Inferior parietal cortex (tissue), 1 donor: ENCODE data around the gene INMT.

Source experiments
- DNase-seq: peaks from one replicate; pipeline ENCODE4 v3.0.0-alpha.2; 2016; ENCODE audit errors: extremely low spot score

The INMT gene

DNA sequence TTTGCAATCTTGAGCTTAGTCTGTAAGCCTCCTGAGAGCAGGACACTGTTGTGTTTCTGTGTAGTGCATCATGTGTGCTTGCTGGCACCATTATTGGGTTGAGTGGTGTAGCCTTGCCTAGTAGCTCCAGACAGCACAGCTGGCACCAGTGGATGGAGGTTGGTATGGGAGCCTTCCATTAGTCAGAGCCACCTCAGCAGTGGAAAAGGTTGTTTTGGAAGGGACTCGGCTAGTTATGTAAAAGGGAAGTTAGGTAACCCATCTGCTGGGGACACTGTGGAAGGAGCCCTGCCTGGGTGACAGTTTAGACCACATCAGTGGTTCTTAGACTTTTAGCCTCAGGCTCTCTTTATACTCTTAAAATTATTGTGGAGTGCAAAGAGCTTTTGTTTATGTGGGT, 35.6 kb downstream of the INMT start:
- no peak for DNase-seq

DNA sequence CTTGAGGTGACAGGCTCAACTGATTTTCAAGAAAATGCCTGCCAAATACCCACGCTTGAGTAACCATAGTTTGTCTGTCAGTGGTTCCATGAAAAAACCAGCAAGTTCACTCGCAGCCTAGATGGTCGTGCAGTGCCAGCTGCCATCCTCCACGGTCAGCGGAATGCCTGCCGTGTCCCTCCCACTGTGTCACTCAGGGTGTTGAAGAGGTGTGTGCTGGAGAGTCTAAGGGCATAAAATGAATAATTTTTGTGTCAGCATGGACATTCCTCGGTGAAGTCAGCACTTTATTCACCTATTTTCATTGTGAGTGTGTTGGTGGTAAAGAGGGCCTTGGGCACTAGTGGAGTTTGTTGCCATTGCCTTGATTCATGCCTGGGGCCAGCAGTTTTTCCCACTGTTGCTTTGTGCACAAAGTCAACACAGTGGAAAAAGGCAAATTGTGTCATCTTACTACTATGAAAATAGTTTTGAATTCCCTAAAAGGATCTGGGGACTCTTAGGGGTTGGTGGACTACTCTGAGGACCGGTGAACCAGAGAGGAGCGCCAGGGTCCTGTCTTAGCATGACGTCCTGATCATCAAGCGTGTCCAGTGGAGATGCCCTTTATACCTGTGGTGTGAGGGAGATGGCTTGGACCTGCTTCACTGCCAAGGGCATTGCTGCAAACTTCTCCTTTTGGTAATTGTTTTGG, 36.9 kb downstream of the INMT start:
- DNase-seq, result no peak

DNA sequence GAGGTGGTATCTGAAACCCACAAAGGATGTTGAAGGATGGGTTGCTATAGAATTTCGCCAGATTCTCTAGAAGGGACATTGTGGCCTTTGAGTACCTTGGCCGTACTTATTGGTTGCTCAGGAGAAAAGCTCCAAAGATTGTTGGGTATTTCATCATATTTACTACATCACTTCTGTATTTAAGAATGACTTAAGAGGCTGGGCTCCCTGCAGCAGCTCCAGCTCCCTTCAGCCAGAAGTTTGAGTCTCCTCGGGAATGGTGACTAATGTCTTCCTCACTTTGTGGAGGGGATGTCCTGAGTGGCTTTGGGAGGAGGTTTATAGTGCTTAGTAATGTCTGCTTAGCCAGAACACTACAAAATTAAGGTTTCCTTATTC, 37.4 kb downstream of the INMT start:
- DNase-seq, result no peak

DNA sequence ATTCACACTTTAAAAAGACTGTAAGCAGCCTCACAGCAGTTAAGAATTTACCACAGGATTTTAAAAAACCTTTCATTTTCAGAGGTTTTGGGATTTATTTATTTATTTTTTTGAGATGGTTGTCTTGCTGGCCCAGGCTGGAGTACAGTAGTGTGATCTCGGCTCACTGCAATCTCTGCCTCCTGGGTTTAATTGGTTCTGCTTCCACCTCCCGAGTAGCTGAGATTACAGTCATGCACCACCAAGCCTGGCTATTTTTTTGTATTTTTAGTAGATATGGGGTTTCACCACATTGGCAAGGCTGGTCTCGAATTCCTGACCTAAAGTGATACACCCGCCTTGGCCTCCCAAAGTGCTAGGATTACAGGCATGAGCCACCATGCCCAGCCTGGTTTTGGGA, 38.4 kb downstream of the INMT start:
- DNase-seq, result no peak

DNA sequence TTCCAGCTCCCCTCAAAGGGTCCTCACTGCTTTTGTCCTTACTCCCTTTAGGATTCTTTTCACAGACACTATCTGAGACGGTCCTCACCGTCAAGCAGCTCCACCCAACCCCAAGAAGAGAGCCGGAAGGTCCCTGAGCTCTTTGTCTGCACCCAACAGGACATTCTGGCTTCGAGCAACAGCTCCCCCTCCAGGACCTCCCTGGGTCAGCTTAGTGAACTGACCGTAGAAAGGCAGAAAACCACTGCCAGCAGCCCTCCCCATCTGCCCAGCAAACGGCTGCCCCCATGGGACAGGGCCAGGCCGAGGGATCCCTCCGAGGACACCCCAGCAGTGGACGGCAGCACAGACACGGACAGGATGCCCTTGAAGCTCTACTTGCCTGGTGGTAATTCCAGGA, 39.2 kb downstream of the INMT start:
- DNase-seq, result no peak

DNA sequence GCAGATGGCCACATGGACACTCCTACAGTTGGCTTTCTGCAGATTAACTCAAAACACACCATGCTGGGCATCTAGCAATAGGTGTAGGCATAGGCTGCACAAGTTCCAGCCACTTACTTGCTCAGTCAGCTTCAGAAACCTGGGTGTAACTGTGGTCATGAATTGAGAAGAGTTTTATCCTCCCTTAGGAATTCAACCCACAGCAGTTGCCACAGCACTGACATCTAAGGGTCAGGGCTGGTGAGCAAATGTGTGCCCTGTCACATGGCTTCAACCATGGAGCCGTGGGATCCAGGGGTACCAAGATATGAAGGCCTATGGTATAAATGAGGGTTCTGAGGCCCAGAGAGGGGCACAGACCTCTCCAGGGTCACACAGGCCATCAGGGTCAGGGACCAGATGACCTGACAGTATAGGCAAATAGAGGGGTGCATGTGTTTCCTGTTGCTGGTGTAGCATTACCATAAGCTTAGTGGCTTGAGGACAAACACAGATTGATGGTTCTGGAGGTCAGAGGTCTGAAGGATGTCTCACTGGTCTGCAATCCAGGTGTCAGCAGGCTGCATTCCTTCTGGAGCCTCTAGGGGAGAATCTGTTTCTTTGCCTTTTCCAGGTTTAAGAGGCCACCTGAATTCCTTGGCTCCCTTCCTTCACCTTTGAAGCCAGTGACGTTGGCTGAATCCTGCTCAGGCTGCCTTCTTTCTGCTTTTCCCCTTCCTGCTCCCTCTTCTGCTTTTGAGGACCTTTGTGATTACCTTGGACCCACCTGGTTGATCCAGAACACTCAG, 43.4 kb downstream of the INMT start:
- no peak for DNase-seq

DNA sequence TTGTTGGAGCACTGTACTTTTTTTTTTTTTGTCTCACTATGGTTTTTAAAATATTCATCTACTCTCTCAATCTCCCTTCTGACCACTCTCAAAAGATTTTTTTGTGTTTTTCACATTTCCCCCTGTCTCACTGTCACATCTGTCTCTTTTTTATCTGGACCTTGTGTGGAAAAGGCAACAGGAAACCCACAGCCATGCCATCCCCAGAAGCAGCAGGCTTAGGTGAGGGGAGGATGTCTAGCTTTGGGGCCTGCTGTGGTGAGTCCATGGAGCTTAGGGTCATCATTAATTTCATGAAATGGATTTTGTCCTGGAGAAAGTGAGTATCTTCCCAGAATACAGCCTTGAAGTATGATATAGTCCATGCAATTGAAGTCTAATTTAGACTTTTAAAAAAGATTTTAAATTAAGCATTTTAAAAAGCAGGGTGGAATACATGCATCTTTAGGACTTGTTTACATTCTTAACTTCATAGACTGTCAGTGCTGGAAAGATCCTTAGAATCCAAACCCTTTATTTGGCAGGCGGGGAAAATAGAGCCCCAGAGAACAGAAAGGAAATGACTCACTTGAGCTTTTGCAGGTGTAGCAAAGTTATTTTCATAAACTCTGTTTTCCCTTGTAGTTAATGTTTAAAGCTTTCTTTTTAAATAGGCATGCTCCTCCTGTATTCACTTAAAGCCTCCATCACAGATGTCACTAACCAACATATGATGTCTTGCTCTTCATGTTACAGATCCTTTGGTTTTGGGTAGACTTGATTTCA, 44.4 kb downstream of the INMT start:
- DNase-seq, result no peak

DNA sequence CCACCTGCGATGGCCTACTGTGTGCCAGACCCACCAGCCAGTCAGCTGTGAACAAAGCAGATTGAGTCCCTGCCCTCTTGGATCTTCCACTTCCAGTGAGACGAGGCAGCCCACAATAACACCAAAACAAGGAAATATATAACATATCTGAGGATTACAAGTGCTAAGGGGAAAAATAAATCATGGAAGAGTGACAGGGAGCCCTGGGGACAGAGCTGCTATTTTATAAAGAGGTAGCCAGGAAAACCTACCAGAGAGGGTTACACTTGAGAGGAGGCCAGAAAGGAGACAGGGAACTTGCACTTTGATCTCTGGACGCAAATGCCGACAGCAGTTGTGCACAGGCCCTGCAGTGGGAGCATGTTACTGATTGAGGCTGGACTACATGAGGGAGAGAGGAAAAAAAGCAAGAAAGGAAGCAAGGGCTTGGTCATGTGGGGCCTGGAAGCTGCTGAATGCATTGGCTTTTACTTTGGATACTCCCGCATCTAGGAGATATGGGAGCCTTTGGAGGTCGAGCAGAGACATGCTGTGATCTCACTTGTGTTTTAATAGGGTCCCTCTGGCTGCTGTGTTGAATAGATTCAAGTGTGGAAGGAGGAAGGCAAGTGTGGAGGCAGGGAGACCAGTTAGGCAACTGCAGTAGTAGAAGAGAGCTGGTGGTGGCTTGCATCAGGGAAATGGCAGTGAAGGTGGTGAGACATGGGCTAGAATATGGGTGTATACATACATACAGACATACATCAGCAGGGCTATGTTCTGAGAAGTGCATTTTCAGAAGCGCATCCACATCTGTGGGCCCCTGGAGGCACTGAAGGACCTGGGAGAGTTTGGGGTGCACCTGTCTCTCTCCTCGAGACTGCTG, 45.5 kb downstream of the INMT start:
- no peak for DNase-seq

DNA sequence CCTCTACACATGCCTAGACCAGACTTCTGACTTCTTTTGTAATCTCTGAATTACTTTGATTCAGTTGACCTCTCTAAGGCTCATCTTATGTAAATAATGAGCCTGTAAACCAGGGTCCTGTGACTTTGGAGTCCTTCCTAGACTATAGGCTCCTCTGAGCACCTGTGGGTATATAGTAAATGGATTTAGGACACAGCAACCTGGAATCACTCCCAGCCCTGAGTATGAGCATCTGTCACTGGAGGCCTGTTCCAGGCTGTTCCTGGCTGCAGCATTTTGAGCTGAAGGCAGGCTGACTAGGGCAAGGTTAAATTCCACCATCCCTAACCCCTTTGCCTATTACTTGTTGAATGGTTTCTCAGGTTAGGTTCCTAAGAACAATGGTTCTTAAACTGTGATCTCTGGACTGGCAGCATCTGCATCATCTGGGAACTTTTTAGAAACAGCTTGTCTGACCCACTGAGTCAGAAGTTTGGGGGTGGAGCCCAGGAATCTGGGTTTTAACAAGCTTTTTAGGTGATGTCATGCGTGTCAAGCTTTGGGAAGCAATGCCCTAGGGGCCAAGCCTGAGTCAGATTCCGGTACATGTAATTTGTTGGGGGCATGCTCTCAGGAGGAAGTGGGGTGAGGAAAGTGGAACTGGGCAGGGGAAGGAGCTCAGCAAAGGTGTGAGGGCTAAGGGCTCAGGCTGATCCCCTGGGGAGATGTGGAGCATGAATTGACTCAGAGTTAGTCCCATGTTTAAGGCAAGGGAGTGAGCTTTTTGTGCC, 47.5 kb downstream of the INMT start:
- DNase-seq, result no peak

DNA sequence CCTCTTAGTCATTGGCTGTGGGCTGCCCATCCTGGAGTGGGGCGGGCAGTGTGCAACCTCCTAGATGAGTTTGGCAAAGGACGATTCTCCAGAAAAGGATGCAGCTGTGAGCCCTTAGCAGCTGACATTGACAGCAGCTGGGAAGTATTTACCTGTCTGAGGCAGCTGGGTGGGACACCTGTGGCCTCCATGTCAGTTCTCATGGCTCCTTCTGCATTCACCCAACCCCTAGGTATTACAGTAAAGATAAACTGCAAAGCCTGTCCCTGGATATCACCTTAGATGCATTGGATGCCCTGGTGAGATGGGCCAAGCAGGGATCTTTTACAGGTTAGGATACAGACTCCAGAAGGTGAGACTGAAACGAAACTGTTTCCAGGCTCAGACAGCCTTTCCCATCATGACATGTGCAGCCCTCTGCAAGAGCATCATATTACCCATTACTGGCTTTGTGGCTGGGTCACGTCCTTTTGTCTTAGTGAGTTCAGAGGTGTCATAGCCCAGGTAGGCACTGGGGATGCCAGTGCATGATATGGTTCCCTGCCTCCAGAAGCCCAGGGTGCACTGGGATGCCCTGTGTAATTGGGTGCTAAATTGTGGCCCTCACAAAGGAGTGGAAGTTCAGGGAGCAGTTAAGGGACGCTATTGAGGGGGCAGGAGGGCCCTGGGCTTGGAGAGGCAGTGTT, 48.2 kb downstream of the INMT start:
- DNase-seq, result no peak

DNA sequence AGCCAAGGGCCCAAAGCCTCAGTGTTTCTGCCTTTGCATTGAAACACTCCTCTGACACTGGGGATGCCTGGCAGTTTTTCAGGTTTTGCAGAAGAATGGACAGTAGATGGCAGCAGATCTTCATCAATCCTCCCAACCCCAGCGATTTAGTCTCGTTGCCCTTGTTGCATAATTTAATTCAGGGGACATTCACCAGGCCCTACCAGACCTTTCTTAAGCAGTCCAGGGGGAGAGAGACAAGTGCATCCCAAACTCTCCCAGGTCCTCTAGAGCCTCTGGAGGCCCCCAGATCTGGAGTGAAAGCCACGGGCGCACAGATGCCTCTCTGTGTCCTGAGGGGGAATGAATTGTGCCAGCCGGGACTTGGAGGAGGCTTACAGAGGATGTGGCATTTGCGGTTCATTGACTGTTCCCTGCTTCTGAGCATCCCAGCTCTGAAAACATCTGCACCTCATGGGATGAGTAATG, 48.9 kb downstream of the INMT start:
- DNase-seq, result peak; percentile 91

DNA sequence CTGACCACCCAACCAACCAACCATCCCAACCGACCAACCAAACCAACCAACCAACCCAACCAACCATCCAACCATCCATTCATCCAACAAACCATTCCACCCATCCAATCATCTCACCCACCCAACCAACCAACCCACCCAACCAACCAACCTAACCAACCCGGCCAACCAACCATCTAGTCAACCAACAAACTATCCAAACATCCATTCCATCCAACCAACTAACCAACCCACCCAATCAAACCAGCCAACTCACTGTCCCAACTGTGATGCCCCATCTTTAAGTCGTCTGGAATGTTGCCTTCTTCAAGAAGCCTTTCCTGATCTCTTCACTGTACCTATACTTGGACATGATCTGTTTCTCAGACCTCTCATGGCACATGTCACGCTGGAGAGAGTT, 50.9 kb downstream of the INMT start:
- DNase-seq, result no peak

DNA sequence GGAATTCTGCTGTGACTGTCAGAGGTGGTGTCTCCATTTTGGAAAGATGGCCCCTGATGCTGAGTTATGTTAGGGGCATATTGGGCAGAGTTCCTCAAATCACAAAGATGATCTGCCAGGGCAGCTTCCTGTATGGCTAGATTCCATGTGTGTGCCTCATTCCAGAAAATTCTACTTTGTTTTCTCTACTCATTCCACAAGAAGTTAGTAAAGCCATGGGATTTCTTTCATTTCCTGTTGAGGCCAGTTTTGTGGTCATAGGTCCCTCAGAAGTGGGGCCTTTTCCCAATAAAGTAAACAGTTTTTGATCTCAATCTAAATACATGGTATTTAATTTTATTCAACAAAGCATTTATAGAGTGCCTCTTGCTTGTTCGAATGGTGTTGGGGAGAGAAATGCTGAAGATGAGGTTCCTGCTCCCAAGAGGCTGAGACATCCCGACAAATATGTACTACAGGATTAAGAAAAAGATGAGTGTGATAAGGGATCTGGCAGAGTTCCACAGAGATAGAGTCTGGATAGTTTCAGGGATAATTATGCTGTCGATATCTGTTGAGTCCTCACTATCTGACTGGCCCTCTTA, 52.2 kb downstream of the INMT start:
- DNase-seq, result no peak

DNA sequence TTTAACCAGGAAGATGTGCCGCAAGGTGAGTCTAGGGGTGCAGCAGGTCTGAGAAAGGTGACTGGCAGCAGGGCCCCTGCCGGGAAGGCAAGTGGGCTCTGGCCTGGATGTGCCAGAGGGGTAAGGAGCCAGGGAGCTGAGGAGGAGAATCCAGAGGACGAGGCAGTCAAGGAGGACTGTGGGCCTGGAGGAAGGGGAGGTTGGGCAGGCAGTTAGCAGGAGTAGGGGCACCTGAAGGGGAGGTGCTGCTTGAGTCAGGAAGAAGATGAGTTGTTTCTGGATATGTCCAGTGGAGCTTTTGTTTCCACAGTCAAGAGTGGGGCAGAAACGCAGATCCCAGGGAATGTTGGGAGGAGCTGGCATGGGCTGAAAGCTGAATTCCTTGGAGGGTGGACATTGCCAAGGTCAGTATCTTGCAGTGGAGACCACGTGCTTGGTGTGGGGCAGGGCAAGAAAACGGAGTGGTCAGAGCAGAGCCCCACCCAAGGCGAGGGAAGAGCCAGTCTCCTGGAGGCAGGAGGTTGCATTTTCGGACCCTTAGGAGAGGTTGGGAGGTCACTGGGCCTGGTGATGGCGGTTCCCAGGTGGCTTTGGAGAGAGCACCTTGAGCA, 53.3 kb downstream of the INMT start:
- DNase-seq, result no peak

DNA sequence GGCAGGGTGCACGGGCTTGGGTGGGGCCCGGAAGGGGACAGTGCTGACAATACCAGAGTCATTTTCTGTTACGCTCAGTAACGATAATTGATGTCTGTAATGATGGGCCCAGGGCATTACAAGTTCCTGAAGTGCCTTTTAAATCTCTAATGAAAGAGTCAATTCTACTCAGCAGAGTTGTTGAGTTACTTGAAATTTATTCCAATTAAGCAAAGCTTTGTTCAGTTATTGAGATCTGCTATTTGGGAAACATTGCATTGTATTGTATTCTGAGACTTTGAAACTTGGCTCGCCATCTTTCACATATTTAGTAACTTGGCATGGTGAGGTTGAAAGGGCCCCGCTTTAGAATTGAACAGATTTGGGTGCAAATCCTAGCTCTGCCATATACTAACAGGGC, 54.0 kb downstream of the INMT start:
- DNase-seq, result no peak
